Measurements from ENCODE around the gene PACRG.

DNA sequence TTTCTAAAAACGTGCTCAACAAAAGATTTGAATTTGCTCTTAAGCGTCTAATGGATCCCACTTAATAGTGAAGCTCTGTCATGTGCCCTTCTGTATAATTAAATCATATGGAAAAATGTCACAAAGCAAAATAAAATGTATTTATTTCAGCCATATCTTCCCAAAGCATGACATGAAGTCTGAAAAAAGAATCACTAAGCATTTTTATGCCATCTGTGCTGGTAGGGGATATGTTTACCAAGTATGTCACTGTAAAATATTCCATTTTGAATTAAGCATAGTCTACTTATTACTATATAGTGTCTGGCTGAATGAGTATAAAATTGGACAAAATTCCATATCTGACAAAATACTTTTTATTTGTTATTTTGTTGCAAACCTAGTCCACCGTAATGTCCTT is 438.7 kb downstream of the PACRG start:
- TF ChIP-seq POLR2A (IDR thresholded peaks at IDR 0.05) (no peak), CTCF (IDR thresholded peaks at IDR 0.05) (no peak)
